Measurements from ENCODE around the gene UBE2V1.

GRCh38 chr20:50115591-50116367 is 2.8 kb upstream of the UBE2V1 start:
- no peak for TF ChIP-seq CTCF (IDR thresholded peaks at IDR 0.05)
- TF ChIP-seq EZH2 (IDR thresholded peaks at IDR 0.05; ENCODE audit: borderline replicate concordance, insufficient read depth, low read depth, low read length, poor library complexity, severe bottlenecking): no peak
